ENCODE measurements around the gene STARD8.
"Not testable (repeated sequence)": the region's sequence is repeated elsewhere in the genome, so short reads cannot be mapped to it uniquely, and the experiment has no call there.

GRCh38 chrX:68604216-68604615 is 43.2 kb upstream of the STARD8 start:
- TF ChIP-seq, protein P1, sequence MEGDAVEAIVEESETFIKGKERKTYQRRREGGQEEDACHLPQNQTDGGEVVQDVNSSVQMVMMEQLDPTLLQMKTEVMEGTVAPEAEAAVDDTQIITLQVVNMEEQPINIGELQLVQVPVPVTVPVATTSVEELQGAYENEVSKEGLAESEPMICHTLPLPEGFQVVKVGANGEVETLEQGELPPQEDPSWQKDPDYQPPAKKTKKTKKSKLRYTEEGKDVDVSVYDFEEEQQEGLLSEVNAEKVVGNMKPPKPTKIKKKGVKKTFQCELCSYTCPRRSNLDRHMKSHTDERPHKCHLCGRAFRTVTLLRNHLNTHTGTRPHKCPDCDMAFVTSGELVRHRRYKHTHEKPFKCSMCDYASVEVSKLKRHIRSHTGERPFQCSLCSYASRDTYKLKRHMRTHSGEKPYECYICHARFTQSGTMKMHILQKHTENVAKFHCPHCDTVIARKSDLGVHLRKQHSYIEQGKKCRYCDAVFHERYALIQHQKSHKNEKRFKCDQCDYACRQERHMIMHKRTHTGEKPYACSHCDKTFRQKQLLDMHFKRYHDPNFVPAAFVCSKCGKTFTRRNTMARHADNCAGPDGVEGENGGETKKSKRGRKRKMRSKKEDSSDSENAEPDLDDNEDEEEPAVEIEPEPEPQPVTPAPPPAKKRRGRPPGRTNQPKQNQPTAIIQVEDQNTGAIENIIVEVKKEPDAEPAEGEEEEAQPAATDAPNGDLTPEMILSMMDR (IDR thresholded peaks at IDR 0.05): not testable (repeated sequence)
- not testable (repeated sequence) for TF ChIP-seq ZFX (IDR thresholded peaks at IDR 0.05; ENCODE audit: borderline replicate concordance)
